HG02759 (cell line): ENCODE data around the gene ZMYM1.
"Not testable (repeated sequence)": the region's sequence is repeated elsewhere in the genome, so short reads cannot be mapped to it uniquely, and the experiment has no call there.

Experiments
- ATAC-seq: cut with Tn5 transposase; IDR thresholded peaks from one replicate; pipeline ENCODE4 v1.9.1; 2021; ENCODE audit warnings: mild to moderate bottlenecking, moderate library complexity; ENCODE audit not compliant: unreplicated experiment

The ZMYM1 gene

DNA sequence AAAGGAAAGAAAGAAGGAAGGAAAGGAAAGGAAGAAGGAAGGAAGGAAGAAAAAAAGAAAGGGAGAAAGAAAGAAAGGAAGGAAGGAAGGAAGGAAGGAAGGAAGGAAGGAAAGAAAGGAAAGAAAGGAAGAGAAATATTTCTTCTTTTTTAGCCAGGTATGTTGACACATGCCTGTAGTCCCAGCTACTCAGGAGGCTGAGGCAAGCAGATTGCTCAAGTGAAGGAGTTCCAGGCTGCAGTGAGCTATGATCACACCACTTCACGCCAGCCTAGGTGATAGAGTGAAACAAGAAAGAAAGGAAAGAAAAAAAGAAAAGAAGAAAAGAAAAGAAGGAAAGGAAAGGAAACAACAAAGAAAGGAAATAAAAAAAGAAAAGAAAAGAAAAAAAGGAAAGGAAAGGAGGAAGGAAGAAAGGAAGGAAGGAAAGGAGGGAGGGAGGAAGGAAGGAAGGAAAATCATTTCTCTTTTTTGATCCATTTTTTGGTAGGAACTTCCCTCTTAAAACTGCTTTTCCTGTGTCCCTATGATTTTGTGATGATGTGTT lies 5.8 kb upstream of the ZMYM1 start:
- no peak for ATAC-seq

DNA sequence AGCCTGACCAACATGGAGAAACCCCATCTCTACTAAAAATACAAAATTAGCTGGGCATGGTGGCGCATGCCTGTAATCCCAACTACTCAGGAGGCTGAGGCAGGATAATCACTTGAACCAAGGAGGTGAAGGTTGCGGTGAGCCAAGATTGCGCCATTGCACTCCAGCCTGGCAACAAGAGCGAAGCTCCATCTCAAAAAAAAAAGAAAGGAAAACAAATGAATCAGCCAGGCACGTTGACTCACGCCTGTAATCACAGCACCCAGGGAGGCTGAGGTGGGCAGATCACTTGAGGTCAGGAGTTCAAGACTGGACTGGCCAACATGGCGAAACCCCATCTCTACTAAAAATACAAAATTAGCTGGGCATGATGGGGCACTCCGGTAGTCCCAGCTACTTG lies 2.8 kb upstream of the ZMYM1 start:
- not testable (repeated sequence) for ATAC-seq

DNA sequence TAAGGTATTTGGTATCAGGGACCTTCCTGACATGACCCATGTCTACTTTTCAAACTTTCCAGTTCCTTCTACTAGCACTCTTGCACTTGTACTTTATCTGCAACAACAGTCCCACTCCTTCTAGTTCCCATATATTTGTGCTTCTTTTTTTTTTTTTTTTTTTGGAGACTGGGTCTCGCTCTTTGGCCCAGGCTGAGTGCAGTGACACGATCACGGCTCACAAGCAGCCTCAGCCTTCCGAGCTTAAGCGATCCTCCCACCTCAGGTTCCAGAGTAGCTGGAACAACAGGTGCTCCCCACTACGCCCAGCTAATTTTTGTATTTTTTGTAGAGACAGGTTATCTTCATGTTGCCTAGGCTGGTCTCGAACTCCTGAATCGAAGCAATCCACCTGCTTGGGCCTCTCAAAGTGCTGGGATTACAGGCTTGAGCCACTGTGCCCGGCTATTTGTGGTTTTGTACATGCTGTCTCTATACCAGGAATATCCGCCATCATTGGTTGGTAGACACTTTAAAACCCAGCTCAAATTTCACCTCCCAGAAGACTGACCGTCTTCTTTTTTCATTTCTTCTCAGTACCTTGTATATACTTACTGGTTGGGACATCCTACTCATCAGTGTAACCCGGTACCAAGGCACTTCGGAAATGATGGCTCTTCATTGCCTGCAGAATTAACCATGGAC lies 1.1 kb downstream of the ZMYM1 start:
- ATAC-seq, result no peak

DNA sequence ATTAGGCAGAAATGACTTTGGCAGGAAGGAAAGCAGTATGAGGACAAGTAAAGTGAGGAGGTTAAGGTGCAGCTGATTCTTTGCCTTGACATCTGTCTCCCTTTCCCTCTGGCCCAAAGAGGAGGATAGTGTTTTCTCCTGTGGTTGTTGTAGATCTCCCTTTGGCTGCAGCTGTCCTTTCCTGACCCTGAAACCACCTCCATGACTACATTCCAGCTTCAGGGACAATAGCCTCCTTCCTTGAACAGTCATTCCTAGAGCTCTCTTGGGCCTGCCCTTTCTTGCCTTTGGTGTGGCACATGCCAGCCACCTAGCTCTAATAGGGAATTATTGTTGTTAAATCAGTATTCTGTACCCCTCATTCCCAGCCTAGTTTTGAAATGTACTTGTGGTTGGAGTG lies 6.2 kb downstream of the ZMYM1 start:
- ATAC-seq, result no peak

DNA sequence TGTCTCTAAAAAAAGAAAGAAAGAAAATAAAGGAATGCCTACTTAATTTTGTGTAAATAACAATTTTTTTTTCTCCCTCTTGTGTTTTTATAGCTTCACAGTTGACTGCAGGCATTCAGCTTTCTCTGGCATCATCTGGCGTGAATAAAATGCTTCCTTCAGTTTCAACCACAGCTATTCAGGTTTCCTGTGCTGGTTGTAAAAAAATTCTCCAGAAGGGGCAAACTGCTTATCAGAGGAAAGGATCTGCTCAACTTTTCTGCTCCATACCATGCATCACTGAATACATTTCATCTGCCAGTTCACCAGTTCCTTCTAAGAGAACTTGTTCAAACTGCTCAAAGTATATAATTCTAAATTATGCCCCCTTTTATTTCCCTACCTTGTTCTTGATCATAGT lies 18.0 kb downstream of the ZMYM1 start:
- ATAC-seq, result no peak

DNA sequence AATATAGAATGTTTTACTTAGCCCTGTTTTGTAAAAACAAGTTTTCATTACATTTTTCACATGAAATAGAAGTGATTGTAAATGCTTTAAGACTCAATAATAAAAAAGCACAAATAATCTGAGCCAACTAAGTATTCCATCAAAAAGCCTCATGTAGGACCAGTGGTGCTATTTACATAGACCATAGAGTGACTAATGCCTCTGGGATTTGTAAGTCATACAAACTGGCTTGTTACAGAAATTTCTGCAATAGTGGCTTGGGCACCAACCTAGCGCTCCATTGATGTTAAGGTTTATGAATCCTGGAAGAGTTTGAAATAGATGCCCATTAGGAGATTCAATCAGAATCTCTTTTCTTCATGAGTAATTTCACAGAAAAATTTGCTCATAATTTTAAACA lies 31.9 kb downstream of the ZMYM1 start:
- ATAC-seq, result no peak

DNA sequence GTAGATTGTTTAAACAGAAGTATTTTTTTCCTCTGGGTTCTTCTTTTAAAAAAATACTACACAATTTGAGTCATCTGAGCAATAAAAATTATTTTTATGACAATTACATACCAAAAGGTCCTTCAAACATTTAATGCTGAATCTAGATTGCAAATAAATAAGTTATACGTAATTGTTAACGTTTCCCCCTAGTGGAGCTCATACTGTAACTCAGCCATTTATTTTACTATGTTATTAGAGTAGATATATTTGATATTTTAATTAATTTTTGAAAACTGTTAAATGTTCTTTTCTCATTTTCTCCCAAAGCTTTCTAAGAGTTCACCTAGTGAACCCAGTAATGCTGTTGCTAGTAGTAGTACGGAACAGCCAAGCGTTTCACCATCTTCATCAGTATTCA lies 33.5 kb downstream of the ZMYM1 start:
- no peak for ATAC-seq

DNA sequence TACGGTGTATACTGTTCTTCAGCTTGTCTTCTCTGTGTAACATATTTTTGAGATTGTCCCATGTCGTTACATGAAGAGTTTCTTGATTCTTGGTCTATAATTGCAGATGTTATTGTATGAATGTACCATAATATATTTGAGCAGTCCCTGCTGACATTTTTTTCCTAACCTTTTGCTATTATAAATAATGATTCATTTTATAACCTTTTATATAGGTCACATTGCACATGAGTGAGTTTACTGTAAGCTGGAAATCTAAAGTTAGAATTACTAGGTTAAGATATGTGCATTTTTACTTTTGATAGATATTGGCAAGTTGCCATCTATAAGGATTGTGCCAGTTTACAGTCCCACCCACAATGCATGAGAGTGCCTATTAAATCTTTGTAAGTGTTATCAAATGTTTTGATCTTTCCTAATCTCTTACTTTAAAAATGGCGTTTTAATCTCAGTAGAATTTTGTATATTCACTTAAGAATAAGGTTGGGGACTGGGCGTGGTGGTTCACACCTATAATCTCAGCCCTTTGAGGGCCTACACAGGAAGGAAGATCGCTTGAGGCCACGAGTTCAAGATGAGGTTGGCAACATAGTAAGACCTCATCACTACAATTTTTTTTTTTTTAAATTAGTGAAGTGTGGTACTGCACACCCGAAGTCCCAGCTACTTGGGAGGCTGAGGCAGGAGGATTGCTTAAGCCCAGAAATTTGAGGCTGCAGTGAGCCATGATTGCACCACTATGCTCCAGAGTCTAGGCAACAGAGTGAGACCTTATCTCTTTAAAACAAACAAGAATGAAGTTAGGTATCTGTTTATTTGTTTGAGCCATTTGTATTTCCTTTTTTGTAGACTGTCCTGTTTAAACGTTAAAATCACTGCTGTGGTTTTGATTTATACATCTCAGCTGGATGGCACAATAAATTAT lies 36.5 kb downstream of the ZMYM1 start:
- ATAC-seq, result no peak

DNA sequence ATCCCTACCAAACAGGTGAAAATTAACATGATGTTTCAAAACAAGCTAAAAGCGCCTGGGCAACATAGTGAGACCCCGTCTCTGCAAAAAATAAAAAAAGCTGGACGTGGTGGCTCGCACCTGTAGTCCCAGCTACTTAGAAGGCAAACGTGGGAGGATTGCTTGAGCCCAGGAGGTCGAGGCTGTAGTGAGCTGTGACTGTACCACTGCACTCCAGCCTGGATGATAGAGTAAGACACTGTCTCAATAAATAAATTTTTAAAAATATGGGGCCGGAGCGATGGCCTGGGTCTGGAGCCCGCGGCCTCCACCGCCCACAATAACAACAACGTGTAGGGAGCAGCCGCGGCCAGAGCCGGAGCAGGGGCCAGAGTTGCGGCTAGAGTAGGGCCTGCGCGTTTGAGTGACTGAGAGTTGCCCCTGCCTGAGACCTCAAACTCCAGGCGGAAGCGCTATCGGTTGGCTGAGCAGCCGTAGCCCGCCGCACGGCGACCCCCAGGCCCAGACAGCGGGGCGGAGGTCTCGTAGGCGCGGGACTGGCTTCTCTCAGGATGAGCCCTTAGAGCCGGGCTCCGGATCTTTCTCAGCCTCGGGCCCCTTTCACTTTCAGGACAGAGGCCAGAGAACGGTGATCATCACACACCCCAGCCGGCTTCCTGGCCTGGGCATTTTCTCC lies 41.4 kb downstream of the ZMYM1 start:
- ATAC-seq, result peak; percentile 43

DNA sequence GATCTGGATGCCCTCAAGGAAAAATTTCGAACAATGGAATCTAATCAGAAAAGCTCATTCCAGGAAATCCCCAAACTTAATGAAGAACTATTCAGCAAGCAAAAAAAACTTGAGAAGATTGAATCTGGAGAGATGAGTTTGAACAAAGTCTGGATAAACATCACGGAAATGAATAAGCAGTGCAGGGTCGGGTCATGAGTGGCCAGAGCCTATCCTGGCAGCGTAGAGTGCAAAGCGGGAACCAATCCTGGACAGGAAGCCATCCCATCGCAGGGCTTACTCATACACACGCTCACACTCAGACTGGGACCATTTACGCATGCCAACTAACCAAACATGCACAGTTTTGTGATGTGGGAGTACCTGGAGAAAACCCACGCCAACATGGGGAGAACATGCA lies 43.1 kb downstream of the ZMYM1 start:
- no peak for ATAC-seq

DNA sequence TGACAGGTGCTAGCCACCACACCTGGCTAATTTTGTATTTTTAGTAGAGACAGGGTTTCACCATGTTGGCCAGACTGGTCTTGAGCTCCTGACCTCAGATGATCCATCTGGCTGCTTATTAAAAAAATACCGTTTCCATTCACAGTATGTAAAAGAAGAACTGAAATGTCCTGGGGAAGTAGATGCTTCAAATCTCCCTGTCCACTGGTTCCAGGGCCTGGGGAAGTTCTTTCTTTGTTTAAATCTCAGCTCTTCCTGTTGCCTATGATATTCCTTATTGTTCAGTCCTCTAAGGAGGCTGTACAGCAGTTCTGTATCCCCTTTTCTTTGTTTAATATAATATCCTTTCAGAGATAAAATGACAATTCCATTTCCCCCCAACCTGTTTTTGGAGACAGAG lies 47.4 kb downstream of the ZMYM1 start:
- ATAC-seq, result no peak

DNA sequence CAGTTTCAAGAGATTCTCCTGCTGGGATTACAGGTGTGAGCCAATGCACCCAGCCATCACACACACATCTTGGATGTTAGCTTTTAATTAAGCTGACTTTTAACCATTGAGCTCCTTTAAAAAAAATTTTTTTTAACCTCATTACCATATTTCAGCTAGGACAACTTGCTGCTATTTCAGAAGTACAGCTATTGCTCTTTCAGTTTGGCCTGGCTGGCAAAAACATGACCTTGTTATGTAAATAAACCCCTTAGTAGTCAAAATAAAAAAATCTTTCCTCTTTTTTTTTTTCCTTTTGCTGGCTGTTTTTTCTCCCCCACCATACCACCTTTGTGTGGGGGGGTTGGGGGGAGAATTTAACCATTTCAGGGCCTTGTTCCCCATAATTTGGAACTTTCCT lies 49.9 kb downstream of the ZMYM1 start:
- no peak for ATAC-seq

DNA sequence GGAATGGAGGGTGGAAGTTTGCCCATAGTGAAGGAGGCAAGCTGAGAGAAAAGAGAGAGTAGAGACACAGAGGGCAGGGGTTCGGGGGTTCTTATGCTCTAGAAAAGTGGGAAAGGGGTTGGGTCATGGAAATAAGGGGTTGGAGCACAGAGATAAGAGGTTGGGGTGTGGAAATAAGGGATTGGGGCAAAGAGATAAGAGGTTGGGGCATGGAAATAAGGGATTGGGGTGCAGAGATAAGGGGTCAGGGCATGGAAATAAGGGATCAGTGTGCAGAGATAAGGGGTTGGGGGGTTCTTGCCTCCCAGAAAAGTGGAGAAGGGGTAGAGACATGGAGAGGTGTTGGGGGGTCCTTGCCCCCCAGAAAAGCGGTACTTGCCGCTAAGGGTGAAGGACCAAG lies 57.6 kb downstream of the ZMYM1 start:
- ATAC-seq, result no peak

DNA sequence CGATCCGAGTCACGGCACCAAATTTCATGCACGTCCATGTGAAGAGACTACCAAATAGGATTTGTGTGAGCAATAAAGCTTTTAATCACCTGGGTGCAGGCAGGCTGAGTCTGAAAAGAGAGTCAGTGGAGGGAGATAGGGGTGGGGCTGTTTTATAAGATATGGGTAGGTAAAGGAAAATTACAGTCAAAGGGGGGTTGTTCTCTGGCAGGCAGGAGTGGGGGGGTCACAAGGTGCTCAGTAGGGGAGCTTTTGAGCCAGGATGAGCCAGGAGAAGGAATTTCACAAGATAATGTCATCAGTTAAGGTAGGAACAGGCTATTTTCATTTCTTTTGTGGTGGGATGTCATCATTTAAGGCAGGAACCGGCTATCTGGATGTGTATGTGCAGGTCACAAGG lies 58.4 kb downstream of the ZMYM1 start:
- ATAC-seq, result not testable (repeated sequence)

DNA sequence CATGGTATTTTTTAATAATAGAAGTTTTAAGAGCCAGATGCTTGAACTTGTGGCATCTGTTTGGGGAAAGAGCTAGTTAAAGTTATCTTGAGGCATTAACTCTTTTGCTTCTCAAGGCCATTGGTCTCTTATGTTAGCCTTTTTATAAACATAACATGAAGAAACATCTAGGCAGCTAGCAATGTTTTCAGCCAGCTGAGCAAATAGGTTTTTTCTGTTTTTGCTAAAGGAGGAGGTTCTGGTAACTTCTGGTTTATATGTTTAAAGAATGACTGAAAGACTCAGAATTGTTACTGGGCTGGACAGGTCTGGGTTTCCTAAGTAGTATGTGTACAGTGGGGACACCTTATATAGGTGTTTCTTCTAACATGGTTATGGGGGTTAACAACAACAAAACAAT lies 63.1 kb downstream of the ZMYM1 start:
- not testable (repeated sequence) for ATAC-seq

DNA sequence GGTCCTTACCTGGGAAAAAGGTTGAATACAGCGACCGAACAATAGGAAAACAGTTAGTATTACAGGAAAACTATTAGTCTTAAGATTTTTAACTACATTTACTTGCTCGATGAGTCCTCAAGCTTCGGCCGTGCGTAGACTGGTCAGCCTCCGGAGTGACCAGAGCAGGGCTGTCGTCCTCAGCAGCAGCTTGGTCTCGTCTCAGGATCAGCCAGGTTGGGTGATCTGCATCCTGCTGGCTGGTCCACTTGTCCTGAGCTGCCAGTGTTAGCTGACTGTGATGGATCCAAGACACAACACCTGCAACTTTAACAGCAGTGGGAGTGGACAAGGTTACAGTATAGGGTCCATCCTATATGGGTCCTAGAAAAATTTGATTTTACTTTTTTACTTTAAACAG lies 63.5 kb downstream of the ZMYM1 start:
- not testable (repeated sequence) for ATAC-seq

DNA sequence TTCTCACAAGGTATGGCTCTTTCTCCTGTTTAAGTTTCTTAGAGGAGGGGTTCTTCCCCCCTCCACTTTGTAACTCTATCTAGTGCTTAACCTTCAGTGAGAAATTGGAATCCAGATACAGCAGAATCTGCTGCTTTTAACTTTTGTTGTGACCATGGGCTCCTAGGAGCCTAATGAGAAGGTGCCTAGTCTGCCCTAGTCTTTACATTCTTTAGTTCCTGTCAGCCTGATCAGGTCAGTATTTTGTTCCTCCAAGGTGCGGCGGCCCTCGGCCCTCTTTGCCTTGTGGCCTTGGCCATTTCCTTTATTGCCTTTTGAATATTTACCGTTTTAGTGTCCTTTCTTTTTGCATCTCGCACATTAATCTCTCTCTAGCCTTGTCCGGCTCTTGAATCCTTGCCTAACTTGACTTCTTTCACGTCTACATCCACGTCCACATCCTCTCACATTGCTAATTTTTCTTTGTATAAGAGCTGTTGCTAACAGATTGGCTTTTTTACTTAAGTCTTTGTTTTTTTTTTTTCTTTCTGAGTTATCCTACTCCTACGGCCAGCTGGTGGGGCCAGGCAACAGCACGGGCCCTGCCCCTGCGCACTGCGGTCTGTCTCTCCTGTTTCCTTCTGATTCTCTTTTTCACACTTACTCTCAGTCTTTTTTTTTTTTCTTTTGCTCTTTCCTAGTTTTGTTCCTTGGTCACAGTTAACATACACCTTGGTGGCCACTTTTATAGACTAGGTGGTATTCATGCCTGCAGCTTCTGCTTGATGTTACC lies 64.7 kb downstream of the ZMYM1 start:
- ATAC-seq, result no peak

DNA sequence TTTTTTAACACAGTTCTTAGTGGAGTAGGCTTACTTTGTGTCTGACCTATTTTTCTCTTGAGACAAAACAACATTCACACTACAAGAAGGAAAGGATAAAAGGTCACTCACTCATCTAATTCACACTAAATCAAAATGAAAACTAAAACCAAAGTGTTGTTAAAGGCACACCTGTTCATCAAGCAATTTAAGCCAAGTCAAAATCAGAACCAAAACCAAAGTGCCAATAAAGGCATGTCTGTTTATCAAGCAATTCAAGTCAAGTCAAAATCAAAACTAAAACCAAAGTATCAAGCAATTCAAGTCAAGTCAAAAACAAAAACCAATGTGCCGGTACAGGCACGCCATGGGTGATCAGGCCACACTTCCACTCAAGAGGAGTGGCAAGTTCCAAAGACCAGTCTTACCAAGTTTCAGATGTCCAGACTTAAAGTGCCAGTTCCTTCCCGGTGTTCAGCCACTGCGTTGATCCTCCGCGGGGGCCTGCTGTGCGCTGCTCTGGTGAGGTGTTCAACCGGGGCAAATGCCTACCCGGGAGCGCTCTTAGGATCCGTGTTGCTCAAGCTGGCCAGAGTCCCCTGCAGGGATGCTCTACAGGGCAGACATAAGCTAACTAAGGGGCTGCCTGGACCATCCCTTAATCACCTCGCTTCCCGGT lies 66.8 kb downstream of the ZMYM1 start:
- not testable (repeated sequence) for ATAC-seq

DNA sequence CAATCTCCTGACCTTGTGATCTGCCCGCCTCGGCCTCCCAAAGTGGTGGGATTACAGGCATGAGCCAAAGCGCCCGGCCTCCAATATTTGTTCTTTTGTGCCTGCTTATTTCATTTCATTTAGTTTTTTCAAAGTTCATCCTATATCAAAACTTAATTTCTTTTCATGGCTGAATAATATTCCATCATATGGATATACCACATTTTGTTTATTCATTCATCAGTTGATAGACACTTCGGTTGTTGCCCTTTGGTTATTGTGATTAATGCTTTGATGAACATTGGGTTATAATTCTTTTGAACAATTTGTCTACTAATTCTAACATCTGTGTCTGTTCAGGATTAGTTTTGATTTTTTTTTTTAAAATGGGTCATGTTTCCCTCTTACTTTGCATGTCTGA lies 72.0 kb downstream of the ZMYM1 start:
- no peak for ATAC-seq

DNA sequence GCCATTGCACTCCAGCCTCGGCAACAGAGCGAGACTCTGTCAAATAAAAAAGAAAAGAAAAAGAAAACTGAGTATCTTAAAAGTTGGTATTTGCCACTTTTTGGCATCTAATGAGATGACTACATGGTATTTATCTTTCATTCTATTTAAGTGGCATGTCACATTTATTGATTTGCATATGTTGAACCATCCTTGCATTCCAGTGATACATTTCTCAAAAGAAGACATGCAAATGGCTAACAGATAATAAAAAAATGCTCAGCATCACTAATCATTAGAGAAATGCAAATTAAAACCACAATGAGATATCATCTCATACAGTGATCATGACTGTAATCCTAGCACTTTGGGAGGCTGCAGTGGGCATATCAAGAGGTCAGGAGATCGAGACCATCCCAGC lies 85.7 kb downstream of the ZMYM1 start:
- ATAC-seq, result no peak
